GM19240 (cell line): ENCODE results near the gene ATXN10.

Experiments
- DNase-seq: peaks from one replicate; pipeline ENCODE4 v3.0.0; 2011; ENCODE audit warnings: low spot score; ENCODE audit not compliant: insufficient read length

Gene ATXN10

DNA sequence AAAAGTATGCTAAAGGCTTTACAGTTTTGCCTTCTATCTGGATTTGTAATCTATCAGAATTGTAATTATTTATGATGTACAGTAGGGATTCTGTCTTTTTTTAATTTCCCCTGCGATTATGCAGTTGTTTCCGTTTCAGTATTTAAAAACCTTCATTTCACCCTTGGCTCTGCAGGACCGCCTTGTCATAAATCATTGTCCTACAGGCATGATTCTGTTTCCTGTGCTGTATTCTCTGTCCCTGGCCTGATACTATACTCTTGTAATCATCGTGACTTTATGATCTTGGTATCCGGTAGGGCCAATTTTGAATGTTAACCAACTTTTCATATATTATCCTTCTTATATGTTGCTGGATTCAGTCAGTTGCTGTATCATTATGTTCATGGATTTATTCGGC, 151.7 kb downstream of the ATXN10 start:
- no peak for DNase-seq

DNA sequence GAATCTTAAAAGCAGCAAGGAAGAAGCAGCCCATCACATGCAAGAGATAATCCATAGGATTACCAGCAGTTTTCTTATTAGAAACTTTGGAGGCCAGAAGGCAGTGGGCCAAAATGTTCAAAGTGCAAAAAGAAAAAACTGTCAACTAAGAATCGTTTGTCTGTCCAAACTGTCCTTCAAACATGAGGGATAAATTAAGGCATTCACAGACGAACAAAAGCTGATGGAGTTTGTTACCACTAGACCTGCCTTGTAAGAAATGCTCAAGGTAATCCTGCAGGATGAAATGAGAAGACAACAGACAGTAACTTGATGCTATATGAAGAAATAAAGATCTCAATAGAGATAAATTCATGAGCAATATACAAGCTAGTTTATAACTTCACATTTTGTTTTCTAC, 154.9 kb downstream of the ATXN10 start:
- no peak for DNase-seq

DNA sequence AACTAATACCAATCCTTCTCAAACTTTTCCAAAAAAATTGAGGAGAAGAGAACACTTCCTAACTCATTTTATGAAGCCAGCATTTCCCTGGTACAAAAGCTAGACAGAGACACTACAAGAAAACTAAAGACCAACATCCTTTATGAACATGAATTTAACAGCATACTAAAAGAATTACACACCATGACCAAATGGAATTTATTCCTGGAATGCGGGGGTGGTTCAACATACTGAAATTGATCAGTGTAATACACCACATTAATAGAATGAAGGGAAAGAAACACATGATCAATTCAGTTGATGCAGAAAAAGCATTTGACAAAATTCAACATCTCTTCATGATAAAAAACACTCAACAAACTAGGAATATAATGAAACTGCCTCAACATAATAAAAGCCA, 157.2 kb downstream of the ATXN10 start:
- no peak for DNase-seq

DNA sequence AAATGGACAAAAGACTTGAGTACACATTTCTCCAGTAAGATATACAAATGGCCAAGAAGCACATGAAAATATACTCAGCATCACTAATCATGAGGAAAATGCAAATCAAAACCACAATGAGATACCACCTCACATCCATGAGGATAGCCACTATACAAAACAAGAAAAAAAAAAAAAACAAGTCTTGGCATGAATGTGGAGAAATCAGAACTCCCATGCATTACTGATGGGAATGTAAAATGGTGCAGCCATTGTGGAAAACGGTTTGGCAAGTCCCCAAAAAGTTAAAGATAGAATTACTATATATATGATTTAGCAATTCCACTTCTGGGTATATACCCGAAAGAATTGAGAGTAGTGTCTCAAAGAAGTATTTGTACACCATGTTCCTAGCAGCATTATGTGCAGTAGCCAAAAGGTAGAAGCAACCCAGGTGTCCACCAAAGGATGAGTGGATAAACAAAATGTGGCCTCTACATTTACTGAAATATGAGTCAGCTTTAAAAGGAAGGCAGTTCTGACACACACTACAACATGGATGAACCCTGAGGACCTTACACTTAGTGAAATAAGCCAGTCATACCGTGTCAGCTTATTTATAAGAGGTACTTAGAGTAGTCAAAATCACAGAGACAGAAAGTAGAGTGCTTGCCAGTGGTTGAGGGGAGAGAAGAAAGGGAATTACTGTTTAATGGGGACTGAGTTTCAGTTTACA, 159.1 kb downstream of the ATXN10 start:
- no peak for DNase-seq

DNA sequence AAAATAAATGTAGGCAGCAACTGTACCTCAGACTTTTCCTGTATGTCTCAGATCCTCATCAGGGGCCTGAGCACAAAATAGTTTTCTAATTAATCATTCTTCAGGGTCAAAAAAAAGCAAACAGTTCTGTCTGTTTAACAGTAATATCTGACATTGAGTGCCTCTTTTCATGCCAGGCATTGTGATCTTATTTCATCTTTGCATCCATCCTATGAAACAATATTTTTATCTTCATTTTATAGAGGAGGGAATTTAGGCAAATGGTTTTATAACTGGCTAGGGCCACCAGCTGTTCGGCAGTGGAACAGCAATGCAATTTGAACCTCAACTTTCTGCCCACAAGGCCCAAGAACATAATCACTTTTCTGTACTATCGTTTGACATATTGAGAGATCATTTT, 159.8 kb downstream of the ATXN10 start:
- no peak for DNase-seq

DNA sequence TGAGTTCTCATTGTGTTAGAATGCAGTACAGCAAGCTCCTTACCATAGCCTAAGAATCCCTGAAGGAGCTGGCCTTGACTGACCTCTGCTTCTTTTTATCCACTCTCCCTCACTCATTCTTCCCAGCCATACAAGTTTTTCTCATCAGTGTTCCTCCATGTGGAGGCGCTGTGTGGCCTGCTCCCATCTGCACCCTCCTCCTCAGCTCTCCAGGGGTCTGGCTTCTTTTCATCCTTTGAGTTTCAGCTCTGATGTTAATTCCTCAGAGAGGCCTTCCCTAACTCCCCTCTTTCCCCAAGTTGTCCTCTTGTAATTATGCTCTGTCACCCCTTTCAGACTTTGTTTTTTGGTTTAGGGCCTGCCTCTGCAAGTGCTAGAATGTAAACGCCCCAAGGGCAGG, 160.5 kb downstream of the ATXN10 start:
- DNase-seq, result no peak

DNA sequence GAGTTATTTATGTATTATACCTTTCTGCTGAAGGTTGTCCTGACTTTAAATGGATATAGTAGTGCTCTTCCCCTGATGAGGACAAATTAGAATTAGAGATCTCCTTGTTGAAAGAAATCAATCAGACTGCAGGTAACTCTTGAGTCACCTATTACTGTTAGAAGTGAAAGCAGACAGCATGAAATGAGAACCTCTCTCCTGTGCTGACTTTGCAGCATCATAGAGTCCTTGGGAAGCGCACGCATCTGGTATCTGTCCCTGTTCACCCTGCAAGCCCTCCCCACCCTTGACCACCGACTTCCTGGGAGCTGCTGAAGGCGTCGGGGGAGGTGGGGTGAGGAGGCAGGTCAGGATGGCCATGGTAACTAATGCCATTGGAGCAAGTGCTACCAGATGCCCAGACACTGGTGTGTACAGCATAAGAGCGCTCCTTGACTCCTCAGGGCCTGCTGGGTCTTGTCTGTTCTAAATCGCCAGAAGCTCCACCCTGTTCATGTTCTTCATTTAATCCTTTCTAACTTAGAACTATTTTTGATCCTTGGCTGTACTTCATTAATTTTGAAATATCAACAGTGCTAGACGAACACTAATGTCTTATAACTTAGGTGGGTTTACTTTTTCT, 161.4 kb downstream of the ATXN10 start:
- no peak for DNase-seq

DNA sequence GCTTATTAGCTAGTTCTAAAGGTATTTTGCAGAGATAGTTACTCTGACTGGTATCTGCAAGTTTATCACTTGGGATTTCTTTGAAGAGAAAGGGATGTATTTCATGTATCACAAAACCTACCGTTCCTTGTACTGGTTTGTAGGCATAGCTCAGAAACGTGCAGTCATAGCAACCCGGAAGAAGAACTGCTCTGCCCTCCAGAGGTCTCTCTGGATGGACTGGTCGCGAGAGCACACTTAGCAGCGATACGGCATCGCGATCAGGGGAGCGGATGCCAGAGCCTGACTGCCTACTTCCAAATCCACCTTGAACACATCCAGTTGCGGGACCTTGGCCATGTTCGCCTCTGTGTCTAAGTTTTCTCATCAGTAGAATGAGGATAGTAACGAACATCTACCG, 162.0 kb downstream of the ATXN10 start:
- no peak for DNase-seq

DNA sequence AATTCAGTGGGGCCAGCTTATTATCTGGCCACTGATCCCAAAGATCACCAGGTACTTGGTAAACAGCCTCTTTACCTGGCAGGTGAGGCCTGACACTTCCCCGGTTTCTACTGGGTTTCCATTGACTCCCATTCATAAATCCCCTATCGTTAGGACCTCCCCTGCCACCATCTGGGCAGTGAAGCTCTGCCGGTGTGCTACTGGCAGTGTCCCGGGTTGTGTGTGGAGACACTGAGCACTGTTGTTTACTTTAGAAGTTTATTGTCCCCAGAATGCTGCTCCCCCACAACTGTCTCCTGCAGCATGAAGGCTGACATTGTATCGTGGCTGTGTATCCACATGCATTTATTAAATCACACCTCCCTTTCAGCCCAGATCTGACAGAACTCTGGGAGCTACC, 162.6 kb downstream of the ATXN10 start:
- DNase-seq, result no peak

DNA sequence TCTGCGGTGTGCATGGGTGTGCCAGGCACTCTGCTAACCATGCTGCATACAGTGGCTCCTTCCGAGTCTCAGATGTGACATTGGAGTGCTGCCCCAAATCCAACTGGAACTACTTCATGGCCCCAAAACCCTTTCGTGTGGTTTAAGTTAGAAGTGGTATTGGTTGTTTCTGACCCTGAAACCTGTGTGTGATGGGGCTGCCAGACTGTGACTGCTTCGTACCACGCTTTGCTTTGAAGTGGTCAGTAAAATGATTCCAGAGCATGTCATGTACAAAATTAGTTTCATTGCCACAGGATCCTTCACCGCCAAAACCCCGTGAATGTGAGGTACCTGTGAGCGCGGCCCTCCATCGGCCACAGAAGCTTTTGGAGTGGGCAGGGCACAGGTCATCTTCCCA, 163.2 kb downstream of the ATXN10 start:
- no peak for DNase-seq

DNA sequence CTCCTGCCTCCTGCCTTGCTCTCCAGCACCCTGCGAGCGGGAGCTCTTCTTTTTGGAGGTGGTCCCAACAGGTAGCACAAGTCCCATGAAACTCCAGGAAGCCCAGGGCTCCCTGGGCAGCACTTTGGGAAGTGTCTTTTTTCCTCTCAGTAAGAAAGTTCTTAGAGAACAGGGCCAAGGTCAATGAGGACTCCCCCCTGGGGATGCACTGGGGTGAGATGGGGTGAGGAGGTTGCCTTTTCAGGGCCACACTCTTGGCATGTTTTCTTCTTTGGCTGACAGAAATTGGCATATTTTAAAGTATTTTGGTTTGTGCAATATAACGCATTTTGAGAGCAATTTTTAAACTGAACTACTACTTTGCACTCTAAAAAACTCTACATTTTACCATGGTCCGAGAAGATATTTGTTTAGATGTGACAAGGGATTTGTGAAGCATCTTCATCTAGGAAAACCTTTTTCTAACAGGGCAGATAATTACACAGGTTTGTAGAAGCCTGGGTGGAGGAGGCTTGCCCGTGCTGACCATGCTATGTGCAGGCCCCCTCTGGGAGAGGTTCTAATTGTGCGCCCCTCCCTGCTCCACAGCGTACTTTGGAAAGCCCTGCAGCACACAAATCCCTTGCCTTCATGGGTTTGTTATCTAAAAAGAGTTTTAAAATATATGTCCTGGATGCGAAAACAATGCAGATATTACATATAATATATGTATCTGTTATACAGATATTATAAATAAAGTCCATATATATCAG, 165.0 kb downstream of the ATXN10 start:
- no peak for DNase-seq

DNA sequence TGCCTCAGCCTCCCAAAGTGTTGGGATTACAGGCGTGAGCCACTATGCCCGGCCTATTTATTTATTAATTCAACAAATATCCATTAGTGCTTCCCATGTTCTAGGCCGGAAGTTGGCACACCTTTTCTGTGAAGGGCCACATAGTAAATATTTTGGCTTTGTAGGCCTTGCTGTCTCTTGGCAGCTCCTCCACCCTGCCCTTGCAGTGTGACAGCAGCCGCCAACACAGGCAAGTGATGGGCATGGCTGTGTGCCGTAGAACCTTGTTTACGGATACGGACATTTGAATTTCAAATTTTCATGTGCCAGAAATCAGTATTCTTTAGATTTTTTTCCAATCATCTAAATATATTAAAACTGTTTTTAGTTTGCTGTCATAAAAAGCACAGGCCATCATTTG, 165.9 kb downstream of the ATXN10 start:
- no peak for DNase-seq

DNA sequence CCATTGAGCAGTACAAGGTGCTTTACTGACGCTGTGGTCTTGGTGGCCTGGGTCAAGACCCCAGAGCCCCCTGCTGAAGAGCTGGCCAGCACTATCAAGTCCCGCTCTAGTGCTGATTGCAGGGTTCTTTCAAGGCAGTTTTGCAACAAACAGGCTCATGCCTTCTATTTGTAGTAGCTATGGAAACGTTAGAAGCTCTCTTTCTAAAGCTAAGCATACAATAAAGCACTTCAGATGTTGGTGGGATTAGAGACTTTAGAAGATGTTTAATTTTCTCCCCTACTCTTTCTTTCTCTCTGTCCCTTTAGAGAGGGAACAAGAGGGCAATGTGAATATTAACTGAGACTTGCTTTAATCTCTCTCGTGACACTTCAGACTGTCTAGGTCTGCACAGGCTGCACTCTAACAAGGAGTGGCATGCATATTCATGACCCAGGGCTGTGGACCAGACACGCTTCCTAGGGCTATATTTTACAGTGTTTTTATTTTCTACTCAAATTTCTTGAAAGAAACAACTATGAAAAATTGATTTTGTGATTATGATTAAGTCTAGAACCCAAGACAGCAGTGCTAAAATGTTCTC, 166.8 kb downstream of the ATXN10 start:
- DNase-seq, result no peak

DNA sequence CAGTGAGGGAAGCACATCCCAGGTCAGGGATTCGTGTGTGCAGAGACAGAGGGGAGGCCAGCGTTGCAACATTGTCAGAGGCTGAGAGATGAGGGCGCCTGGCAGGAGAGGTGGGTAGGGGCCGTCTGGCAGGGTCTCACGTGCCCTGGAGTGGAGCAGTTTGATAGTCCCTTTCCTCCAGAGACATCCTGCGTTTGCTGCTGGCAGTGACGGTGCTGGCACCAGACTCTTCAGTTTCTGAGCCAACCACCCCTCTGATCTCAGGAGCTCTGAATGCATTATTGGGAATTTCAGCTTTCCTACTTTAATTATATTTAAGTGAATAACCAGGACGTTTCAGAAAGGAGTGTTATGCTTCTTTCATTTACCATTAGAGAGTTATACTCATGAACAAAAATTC, 168.8 kb downstream of the ATXN10 start:
- DNase-seq, result no peak

DNA sequence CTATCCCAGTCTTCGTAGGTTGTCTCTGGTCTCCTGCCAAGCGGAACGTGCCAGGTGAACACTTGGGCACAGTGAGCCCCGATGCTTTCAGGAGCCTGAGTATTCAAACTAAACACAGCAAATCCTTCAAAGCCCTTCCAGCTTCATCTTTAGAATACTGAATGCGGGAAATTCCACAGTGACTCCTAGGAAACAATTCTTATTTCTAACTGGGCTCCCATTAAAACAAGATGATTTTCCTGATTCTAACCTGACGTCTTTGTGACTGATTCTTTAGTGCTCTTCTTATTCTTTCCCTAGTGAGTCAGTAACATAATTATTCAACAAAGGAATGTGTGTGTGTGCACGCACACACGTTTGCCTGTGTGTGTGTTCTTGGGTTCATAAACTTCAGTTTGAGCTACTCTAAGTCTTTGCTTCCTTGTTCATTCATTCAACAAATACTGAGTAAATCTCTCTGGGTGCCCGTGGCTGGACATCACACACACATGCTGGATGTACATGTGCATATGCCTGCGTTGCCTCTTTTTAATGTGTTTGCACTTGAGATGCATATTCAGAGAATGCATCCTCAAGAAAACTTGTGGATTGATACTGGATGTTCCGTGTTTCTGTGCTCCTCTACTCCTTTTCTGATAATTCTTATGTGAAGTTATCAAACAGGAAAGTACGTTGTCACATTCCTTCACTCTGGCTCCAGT, 170.8 kb downstream of the ATXN10 start:
- DNase-seq, result no peak

DNA sequence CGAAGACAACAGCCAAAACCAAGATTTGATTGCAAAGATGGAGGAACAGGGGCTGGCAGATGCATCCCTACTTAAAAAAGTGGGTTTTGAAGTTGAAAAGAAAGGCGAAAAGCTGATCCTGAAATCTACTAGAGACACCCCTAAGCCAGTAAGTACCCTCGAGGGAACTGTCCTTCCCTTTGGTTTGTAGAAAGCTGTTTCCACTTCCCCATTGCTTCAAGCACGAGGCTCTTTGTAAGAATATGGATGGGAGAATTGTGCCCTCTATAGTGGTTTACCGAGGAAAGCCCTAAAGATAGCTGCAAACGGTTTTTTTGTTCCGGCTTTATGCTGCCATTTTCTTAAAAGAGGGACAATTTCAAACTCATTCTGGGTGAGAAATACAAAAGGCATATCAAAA, 171.4 kb downstream of the ATXN10 start:
- DNase-seq, result no peak

DNA sequence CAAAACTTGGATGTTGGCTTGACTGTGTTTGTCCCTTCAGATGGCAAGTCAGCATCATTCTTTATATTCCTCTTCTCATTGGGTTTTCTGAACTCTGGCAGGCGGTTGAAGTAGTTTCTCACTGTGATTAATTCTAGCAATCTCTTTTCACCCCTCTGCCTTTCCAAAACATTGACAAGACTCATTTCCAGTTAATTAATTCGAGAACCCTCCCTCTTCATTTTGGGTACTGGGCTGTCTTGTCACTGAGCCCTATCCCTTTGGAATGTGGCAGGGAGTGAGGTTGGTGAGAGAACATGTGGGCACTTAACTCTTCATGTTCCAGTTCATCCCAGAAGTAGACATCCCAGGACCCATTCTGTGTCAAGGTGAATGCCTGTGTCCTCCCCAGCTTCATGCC, 172.4 kb downstream of the ATXN10 start:
- no peak for DNase-seq

DNA sequence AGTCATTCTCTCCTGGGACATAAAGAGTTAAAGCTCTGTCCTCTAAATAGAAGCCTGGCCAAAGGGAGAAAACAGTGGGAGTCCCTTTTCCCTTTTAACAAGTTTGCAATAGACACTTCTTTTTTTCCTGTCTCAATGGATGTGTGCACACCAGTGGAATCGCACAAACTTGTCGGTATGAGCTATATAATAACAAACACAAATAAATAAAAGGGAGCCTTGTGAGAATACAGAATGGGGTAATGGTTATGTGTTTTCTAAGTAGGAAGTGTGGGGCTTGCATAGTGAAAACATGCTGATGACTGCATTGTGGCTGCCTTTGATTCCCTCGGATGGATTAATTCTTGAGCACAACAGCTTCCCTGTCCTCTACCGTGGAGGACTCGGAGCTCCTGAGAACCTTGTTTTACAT, 173.4 kb downstream of the ATXN10 start:
- no peak for DNase-seq

DNA sequence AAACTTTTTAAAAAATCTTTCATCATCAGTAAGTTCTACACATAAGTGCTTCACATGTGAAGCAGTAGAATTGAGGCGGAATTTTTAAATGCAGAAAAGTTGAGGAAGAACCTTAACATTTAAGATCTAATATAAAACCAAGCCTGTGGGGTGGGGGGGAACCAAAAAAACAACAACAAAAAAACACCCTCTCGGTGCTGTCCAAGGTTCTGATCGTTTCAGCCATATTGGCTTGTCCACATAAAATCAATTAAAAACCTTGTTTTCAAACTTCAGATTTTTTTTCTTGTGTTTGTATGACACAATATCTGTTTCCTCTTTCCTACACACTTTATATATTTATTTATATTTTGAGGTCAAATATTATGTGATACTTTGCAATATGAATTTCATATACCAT, 175.3 kb downstream of the ATXN10 start:
- DNase-seq, result no peak

DNA sequence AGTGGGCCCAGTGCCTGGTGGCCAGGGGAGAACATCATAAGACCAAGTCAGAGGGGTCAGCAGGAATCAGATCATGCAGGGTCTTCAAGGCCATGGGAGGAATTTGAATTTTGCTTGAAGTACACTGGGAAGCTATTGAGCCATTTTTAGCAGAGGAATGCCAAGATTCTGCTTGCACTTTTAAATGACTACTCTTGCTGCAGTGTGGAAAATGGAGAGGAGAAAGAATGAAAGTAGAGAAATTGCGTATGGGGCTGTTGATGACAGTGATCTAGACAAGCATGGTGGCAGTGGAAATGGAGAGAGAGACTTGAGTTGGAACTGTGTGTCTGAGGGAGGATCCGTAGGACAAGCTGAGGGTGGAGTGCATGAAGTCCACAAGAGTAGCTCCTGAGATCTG, 177.3 kb downstream of the ATXN10 start:
- no peak for DNase-seq

DNA sequence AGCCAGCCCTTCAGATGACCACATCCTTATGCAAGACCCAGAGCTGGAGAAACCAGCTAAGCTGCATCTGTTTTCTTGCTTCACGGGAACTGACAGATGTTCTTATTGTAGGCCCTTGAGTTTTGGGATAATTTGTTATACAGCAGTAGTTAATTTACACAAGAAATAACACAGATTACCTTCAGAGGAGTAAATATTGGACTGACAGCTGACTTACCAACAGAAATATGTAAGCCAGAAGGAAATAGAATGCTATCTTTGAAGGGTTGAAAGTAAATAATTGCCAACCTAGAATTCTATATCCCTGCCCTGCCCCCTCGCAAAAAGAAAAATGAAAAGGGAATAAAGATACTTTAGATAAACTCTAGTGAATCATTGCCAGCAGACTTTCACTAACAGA, 181.2 kb downstream of the ATXN10 start:
- DNase-seq, result no peak

DNA sequence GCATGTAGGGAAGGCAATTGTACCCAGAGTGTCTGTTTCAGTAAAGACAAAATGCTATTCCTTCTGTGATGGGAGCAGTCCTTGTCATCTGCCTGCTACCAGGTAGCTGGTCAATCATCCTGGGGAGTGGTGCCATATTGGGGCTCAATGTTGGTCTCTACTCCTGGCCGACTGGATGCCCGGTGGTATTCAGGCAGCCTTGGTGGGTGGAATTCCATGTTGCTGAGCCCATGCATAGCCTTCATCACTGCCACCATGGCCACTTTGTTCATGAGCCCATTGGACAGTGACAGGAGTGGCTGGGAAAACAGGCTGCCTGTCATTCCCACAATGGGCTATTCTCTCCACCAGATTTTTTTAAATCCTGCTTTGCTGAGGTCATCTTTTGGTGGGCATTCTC, 184.3 kb downstream of the ATXN10 start:
- no peak for DNase-seq
